H1 (cell line): Measurements from ENCODE around the gene RHBDF2. TPM values are rescaled to one million over a fixed set of nuclear protein-coding genes. Genes with fewer than 3 reads are reported as not detected.

ENCODE experiments used
- ATF3 ChIP-seq: IDR thresholded peaks from 2 replicates; pipeline ENCODE4 v1.6.1; 2011; ENCODE audit warnings: low read depth, mild to moderate bottlenecking, low read length; ENCODE audit not compliant: insufficient read depth
- CHD1 ChIP-seq: IDR thresholded peaks from 2 replicates; pipeline ENCODE4 v1.6.1; 2012; ENCODE audit warnings: low read depth, low read length, improper control_type of control experiment
- CREB1 ChIP-seq: IDR thresholded peaks from 2 replicates; pipeline ENCODE4 v1.6.1; 2012; ENCODE audit warnings: inconsistent platforms
- polyA plus RNA-seq, 7 experiments: library from polyadenylated mRNA; depleted of rRNA in 3 of 7; stranded (reverse) in 5 of 7; unstranded in 2 of 7; fragments of >200 nt in 5 of 7; fragments of 200-250 nt in 2 of 7; gene quantifications; 1 replicate in 5 of 7; 2 replicates in 1 of 7; 4 replicates in 1 of 7; pipeline versions ENCODE4 v1.2.1 to v1.2.3, GENCODE V29; 2011 to 2013; ENCODE audit warnings: missing spikeins in 2 of 7, mixed read lengths in 2 of 7
- total RNA-seq: library from RNA; stranded (reverse); fragmentation: NEBNext Ultra II Directional; extraction: Animal tissue kit (Norgen Biotek cat#: 25700); gene quantifications from 2 replicates; pipeline ENCODE4 v1.2.1, GENCODE V29; 2021

RHBDF2 gene
- total and polyA plus RNA-seq, 2 of the 8 experiments (the other 6 are each of a cell fraction or from before 2014, with no cell fraction given) = 21.2 to 25.9 TPM

GRCh38 chr17:76459674-76460073, 41.5 kb downstream of the RHBDF2 start (continued):
- TF ChIP-seq CHD1 (no peak), CREB1 (no peak), ATF3 (no peak)
